IPS-15b (cell line): ENCODE measurements around the gene ATL1.

ENCODE experiments used
- H3K27me3 ChIP-seq: one replicate; pipeline ENCODE4 v1.6.1; 2013; ENCODE audit warnings: low read length; ENCODE audit not compliant: control insufficient read depth, insufficient read depth
- H3K36me3 ChIP-seq: one replicate; pipeline ENCODE4 v1.6.1; 2013; ENCODE audit warnings: low read length; ENCODE audit not compliant: control insufficient read depth, insufficient read depth
- H3K4me1 ChIP-seq: one replicate; pipeline ENCODE4 v1.6.1; 2013; ENCODE audit warnings: mild to moderate bottlenecking, low read length; ENCODE audit not compliant: control insufficient read depth, insufficient read depth
- H3K4me3 ChIP-seq: one replicate; pipeline ENCODE4 v1.5.1; 2013; ENCODE audit warnings: low read depth, low read length
- H3K9ac ChIP-seq: one replicate; pipeline ENCODE4 v1.6.1; 2013; ENCODE audit warnings: low read depth, mild to moderate bottlenecking, low read length
- H3K9me3 ChIP-seq: one replicate; pipeline ENCODE4 v1.6.1; 2013; ENCODE audit warnings: mild to moderate bottlenecking, low read length; ENCODE audit not compliant: control insufficient read depth, insufficient read depth

Gene ATL1

DNA sequence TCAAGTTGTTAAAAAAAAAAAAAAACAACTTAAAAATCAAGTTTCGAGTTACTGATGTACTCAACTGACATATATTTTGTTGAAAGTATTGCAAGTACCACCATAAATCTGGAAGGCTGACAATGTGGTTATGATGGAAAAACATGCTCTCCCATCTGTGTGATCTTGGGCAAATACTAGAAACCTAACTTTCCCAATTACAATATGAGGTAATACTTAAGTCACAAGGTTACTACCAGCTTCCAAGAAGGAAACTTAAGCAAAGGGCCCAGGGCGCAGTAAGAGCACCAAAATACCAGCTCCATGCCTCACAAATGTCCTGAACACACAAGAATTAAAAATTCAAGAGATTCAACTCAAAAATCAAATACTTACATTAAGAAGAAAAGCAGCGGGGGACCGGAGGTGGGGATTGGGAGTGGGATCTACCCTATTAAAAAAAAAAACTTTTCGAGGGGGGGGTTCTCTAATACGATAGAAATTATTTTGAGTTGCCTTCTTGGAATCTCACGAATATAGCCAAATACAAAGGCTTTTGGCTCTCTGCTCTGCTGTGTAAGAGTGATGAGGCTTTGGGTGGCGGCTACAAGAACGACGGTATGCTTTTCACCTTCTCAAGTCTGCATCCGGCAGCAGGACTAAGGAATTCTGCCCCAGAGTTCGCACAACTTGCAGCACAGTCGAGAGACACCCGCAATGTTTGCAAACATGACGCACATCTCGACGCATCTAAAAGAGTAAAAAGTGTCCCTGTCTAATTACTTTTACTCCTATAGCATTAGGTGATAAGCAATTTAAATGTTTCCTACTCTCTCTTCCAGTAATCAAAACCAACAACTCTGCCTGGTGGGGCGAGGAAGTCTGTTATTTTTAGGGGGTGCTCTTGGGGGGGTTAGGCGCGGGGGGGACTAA is 107.1 kb downstream of the ATL1 start:
- H3K4me3 ChIP-seq = peak overlapping the region; percentile 58
- peak overlapping the region; percentile 18 for H3K9ac ChIP-seq
- H3K4me1 ChIP-seq = peaks cover 15% of the 10 kb centered on the region
- H3K36me3 ChIP-seq = no peaks in the 10 kb centered on the region
- no peaks in the 10 kb centered on the region for H3K27me3 ChIP-seq
- no peaks in the 10 kb centered on the region for H3K9me3 ChIP-seq

GRCh38 chr14:50667684-50667995 is 107.7 kb downstream of the ATL1 start:
- Histone ChIP-seq H3K9ac (peak overlapping the region; percentile 18), H3K9me3 (no peaks in the 10 kb centered on the region), H3K4me1 (peaks cover 15% of the 10 kb centered on the region), H3K4me3 (peak overlapping the region; percentile 58), H3K27me3 (no peaks in the 10 kb centered on the region), H3K36me3 (no peaks in the 10 kb centered on the region)

DNA sequence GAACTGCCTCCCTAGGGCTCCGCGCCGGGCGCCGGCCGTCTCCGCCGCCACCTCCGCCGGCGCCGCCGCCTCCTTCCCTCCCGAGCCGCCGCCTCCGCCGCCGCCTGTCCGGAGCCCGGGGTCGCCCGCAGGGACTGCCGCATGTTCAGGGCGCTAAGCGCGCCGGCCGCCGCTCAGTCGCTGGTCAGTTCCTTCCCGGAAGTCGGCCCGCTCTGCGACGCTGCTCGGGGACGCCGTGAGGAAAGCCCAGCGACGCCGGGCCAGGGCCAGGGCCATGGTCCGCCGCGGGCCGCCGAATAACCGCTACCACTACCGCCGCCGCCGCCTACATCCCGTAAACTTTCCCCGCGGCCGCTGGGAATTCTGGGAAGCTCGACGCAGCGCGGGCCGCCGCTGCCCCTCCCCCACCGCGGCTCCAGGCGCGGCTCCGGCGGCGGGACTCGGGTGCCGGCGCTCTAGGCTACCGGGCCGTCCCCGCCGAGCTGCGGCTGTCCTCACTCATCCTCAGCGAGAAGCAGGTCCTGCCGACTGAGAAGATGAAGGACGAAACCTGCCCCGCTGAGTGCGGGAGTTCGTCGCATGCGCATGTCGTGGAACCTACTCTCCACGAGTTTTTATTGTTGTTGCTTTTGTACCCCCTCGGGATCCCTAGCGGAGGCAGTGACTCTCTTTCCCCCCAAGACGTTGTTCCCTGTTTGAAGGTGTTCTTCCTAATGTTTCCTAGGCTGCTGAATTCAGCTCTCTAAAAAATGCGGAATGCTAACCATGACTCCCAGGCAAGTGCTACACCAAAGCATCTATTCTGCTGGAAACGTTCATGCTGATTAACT is 108.3 kb downstream of the ATL1 start, which contains the start of gene SAV1:
Gene SAV1 (minus strand): TSS at position 311 of the 830 bp plus-strand sequence. CDS start 339 bp downstream, outside the sequence.
- H3K4me3 ChIP-seq = peak within 1 kb of the TSS; percentile 58
- peaks cover 15% of the 10 kb centered on the region for H3K4me1 ChIP-seq
- no peaks in the 10 kb centered on the region for H3K27me3 ChIP-seq
- peak within 1 kb of the TSS; percentile 67 for H3K9ac ChIP-seq
- H3K9me3 ChIP-seq = no peaks in the 10 kb centered on the region
- no peaks in the 10 kb centered on the region for H3K36me3 ChIP-seq

- H3K36me3 ChIP-seq = no peaks in the 10 kb centered on the region
- no peak overlapping the region for H3K9ac ChIP-seq
- peak overlapping the region; percentile 58 for H3K4me3 ChIP-seq
- no peaks in the 10 kb centered on the region for H3K9me3 ChIP-seq
- no peaks in the 10 kb centered on the region for H3K27me3 ChIP-seq
- peaks cover 15% of the 10 kb centered on the region for H3K4me1 ChIP-seq
These were observed 108.8 kb downstream of the ATL1 start for GRCh38 chr14:50668826-50669143.

GRCh38 chr14:50669441-50669986 is 109.6 kb downstream of the ATL1 start:
- Histone ChIP-seq H3K4me1 (peaks cover 15% of the 10 kb centered on the region), H3K9ac (peak overlapping the region; percentile 27), H3K36me3 (no peaks in the 10 kb centered on the region), H3K9me3 (no peaks in the 10 kb centered on the region), H3K27me3 (no peaks in the 10 kb centered on the region), H3K4me3 (peak overlapping the region; percentile 23)

DNA sequence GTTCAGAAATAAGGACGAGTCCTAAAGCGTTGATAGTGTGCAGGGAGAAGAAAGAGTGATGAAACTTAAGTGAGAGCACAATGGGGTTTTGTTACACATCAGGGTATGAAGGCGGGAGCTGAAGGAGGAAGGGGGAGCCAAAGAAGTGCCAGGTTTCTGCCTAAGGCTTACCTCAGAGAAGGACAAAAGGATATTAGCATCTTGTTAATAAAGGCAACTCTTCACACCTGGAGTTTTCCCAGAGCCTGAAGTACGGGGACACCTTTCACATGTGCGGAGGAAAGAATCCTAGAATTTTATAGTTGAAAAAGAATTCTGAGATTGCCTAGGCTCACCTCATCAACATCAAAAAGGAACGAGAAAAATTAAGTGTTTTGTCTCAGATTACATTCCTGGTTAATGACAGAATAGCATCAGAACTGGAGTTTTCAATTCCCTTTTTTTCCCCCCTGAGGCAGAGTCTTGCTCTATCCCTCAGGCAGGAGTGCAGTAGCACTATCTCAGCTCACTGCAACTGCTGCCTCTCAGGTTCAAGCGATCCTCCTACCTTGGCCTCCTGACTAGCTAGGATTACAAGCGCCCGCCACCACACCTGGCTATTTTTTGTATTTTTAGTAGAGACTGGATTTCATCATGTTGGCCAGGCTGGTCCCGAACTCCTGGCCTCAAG is 110.4 kb downstream of the ATL1 start:
- H3K9me3 ChIP-seq = no peaks in the 10 kb centered on the region
- H3K27me3 ChIP-seq = no peaks in the 10 kb centered on the region
- H3K4me1 ChIP-seq = peaks cover 15% of the 10 kb centered on the region
- peak overlapping the region; percentile 23 for H3K4me3 ChIP-seq
- no peaks in the 10 kb centered on the region for H3K36me3 ChIP-seq
- H3K9ac ChIP-seq = no peak overlapping the region

- peaks cover 13% of the 10 kb centered on the region for H3K4me1 ChIP-seq
- no peak overlapping the region for H3K4me3 ChIP-seq
- no peaks in the 10 kb centered on the region for H3K9me3 ChIP-seq
- H3K9ac ChIP-seq = no peak overlapping the region
- H3K27me3 ChIP-seq = no peaks in the 10 kb centered on the region
- no peaks in the 10 kb centered on the region for H3K36me3 ChIP-seq
These were observed 110.9 kb downstream of the ATL1 start for GRCh38 chr14:50670866-50671256.

- Histone ChIP-seq H3K4me3 (no peak overlapping the region), H3K9ac (no peak overlapping the region), H3K27me3 (no peaks in the 10 kb centered on the region), H3K4me1 (no peaks in the 10 kb centered on the region), H3K9me3 (no peaks in the 10 kb centered on the region), H3K36me3 (no peaks in the 10 kb centered on the region)
These were observed 115.7 kb downstream of the ATL1 start for GRCh38 chr14:50675597-50675996.

DNA sequence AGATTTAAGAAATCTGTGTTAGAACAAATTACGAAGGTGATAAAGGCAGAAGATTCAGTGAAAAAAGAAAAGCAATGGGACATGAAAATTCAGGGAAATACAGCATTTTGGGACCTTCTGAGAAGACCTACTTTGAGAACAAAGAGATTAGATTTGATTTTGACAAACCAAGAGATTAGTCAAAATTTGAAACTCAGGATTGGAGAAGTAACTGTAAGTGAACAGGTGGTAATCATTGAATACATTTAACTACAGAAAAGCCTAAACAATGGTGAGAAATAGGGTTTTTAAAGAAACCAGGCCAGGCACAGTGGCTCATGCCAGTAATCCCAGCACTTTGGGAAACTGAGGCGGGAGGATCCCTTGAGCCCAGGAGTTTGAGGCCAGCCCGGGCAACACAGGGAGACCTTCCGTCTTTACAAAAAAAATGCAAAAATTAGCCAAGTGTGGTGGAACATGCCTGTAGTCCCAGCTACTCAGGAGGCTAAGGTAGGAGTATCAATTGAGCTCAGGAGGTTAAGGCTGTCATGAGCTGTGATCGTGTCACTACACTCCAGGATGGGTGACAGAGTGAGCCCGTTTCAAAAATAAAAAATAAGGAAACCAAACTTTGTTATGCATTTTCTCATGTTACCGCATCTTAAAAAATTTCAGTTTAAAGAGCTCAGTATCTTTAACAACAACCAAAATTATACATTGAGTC is 117.0 kb downstream of the ATL1 start:
- H3K9ac ChIP-seq = no peak overlapping the region
- H3K4me1 ChIP-seq = no peaks in the 10 kb centered on the region
- no peaks in the 10 kb centered on the region for H3K9me3 ChIP-seq
- H3K4me3 ChIP-seq = no peak overlapping the region
- no peaks in the 10 kb centered on the region for H3K27me3 ChIP-seq
- no peaks in the 10 kb centered on the region for H3K36me3 ChIP-seq

- H3K27me3 ChIP-seq = no peaks in the 10 kb centered on the region
- H3K36me3 ChIP-seq = no peaks in the 10 kb centered on the region
- no peaks in the 10 kb centered on the region for H3K4me1 ChIP-seq
- H3K9me3 ChIP-seq = no peaks in the 10 kb centered on the region
- H3K9ac ChIP-seq = no peak overlapping the region
- H3K4me3 ChIP-seq = no peak overlapping the region
These were observed 117.7 kb downstream of the ATL1 start for GRCh38 chr14:50677527-50678063.

DNA sequence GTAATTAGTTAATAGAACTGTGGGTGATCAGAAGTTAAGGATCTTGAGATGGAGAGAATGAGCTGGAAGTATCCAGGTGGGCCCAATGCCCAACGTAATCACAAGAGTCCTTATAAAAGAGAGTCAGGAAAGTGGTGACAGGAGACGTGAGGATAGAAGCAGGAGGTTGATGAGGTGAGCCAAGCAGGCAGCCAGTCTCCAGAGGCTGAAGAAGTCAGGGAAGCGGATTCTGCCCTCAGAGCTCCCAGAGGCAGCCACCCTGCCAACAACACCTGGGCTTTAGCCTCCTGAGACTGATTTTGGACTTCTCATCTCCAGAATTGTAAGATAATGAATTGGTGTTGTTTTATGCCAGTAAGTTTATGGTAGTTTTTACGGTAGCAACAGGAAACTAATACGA is 118.2 kb downstream of the ATL1 start:
- no peaks in the 10 kb centered on the region for H3K27me3 ChIP-seq
- H3K4me3 ChIP-seq = no peak overlapping the region
- no peaks in the 10 kb centered on the region for H3K9me3 ChIP-seq
- H3K36me3 ChIP-seq = no peaks in the 10 kb centered on the region
- H3K4me1 ChIP-seq = no peaks in the 10 kb centered on the region
- no peak overlapping the region for H3K9ac ChIP-seq
